Endothelial cell of umbilical vein (primary cell): Measurements from ENCODE around the gene DNAH10. TPM values are rescaled to one million over a fixed set of nuclear protein-coding genes. Genes with fewer than 3 reads are reported as not detected.

ENCODE experiments used
- BruUV-seq: library from RNA; stranded (reverse); fragments of 400-500 nt; replicated peaks from 2 replicates; lab custom pipeline; 2021; lab: Mats Ljungman, UMichigan
- CTCF ChIA-PET: fragments of 300-600, 350-600 bp; sonication (Branson Sonifier 250); formaldehyde crosslinking; loops from one replicate; lab custom pipeline; 2021; ENCODE audit warnings: antibody characterized with exemption, inconsistent platforms; lab: Charles Lee
- POLR2A ChIA-PET: fragments of 300-600, 350-600 bp; sonication (Branson Sonifier 250); formaldehyde crosslinking; loops from one replicate; lab custom pipeline; 2021; ENCODE audit warnings: antibody characterized with exemption, inconsistent platforms; lab: Charles Lee
- DNase-seq: peaks from one replicate; pipeline ENCODE4 v3.0.0-alpha.2; 2011; ENCODE audit warnings: low read depth, low spot score
- FAIRE-seq: peaks from 2 replicates; lab custom pipeline; 2011; peaks lifted over from hg19 to GRCh38; lab: Jason Lieb, UNC
- H2AFZ ChIP-seq: 2 replicates; pipeline ENCODE4 v1.6.0; 2012; ENCODE audit warnings: low read depth, low read length, control low read depth, inconsistent platforms
- H3K27ac ChIP-seq: 2 replicates; pipeline ENCODE4 v1.5.1; 2011; ENCODE audit warnings: low read depth, mild to moderate bottlenecking, control low read depth, low read length, moderate library complexity; ENCODE audit not compliant: insufficient read depth
- H3K27me3 ChIP-seq, 2 experiments: 2 replicates each; pipeline versions ENCODE4 v1.6.0 to v1.6.1; 2011; ENCODE audit warnings: low read length in 2 of 2, mixed read lengths in 1 of 2; ENCODE audit not compliant: control insufficient read depth in 2 of 2, insufficient read depth in 2 of 2
- H3K36me3 ChIP-seq, 2 experiments: 2 replicates in 1 of 2; 3 replicates in 1 of 2; pipeline ENCODE4 v1.5.1; 2011; ENCODE audit warnings: low read length in 2 of 2, mild to moderate bottlenecking in 1 of 2, moderate library complexity in 1 of 2; ENCODE audit not compliant: control insufficient read depth in 2 of 2, insufficient read depth in 2 of 2; ENCODE audit errors: extremely low read depth in 1 of 2
- H3K4me1 ChIP-seq: 3 replicates; pipeline ENCODE4 v1.5.1; 2011; ENCODE audit warnings: mild to moderate bottlenecking, low read length; ENCODE audit not compliant: control insufficient read depth, insufficient read depth; ENCODE audit errors: extremely low read depth
- H3K4me2 ChIP-seq: 2 replicates; pipeline ENCODE4 v1.6.1; 2011; ENCODE audit warnings: low read length, control low read depth, mixed read lengths; ENCODE audit not compliant: insufficient read depth
- H3K4me3 ChIP-seq, 3 experiments: fragments of 200-600 bp in 1 of 3; sonication (generic), shearing (Covaris generic) in 1 of 3; replicated peaks in 1 of 3; 2 replicates each; pipeline ENCODE4 v1.5.1; 2011 to 2016; ENCODE audit warnings: control low read depth in 3 of 3, low read length in 3 of 3, mild to moderate bottlenecking in 2 of 3, inconsistent platforms in 1 of 3, low read depth in 1 of 3, moderate library complexity in 1 of 3; ENCODE audit not compliant: insufficient read depth in 1 of 3
- H3K79me2 ChIP-seq: 2 replicates; pipeline ENCODE4 v1.6.0; 2012; ENCODE audit warnings: low read length, inconsistent platforms; ENCODE audit not compliant: control insufficient read depth, insufficient read depth
- H3K9ac ChIP-seq: replicated peaks from 2 replicates; pipeline ENCODE3; 2011; ENCODE audit warnings: low read length, control low read depth; ENCODE audit not compliant: insufficient read depth; ENCODE audit errors: extremely low read depth
- H3K9me1 ChIP-seq: replicated peaks from 3 replicates; pipeline ENCODE4 v1.6.0; 2011; ENCODE audit warnings: mild to moderate bottlenecking, low read length; ENCODE audit not compliant: control insufficient read depth, insufficient read depth; ENCODE audit errors: extremely low read depth
- H3K9me3 ChIP-seq: replicated peaks from 2 replicates; pipeline ENCODE4 v1.5.1; 2012; ENCODE audit warnings: low read length, inconsistent platforms; ENCODE audit not compliant: control insufficient read depth, insufficient read depth
- H4K20me1 ChIP-seq: replicated peaks from 2 replicates; pipeline ENCODE3; 2011; ENCODE audit warnings: mild to moderate bottlenecking, low read length; ENCODE audit not compliant: control insufficient read depth, insufficient read depth; ENCODE audit errors: extremely low read depth
- CTCF ChIP-seq, 2 donors: IDR thresholded peaks; 1 replicate in 1 of 2; 2 replicates in 1 of 2; pipeline ENCODE4 v1.5.1; 2011; ENCODE audit warnings: low read length in 2 of 2, mild to moderate bottlenecking in 2 of 2, moderate library complexity in 2 of 2, control low read depth in 1 of 2, inconsistent platforms in 1 of 2, low read depth in 1 of 2; ENCODE audit not compliant: insufficient read depth in 1 of 2; ENCODE audit errors: extremely low read depth in 1 of 2
- EZH2 ChIP-seq: IDR thresholded peaks from 2 replicates; pipeline ENCODE4 v1.6.1; 2012; ENCODE audit warnings: borderline replicate concordance, low read depth, mild to moderate bottlenecking, moderate library complexity, low read length, inconsistent platforms; ENCODE audit not compliant: severe bottlenecking
- FOS ChIP-seq: IDR thresholded peaks from 2 replicates; pipeline ENCODE4 v1.6.1; 2011; ENCODE audit warnings: mild to moderate bottlenecking, low read length, moderate library complexity, borderline replicate concordance; ENCODE audit not compliant: insufficient read depth
- GATA2 ChIP-seq: IDR thresholded peaks from 2 replicates; pipeline ENCODE4 v1.7.0; 2011; ENCODE audit warnings: low read depth, mild to moderate bottlenecking, moderate library complexity, mixed read lengths, low read length; ENCODE audit not compliant: insufficient read length, insufficient read depth
- JUN ChIP-seq: IDR thresholded peaks from 2 replicates; pipeline ENCODE4 v1.6.1; 2011; ENCODE audit warnings: borderline replicate concordance, low read depth; ENCODE audit not compliant: insufficient read length, insufficient read depth
- MAX ChIP-seq: IDR thresholded peaks from 2 replicates; pipeline ENCODE4 v1.6.1; 2011; ENCODE audit not compliant: insufficient read depth, insufficient read length
- MYC ChIP-seq: IDR thresholded peaks from one replicate; pipeline ENCODE4 v1.6.1; 2011; ENCODE audit warnings: mild to moderate bottlenecking, low read depth, low read length
- POLR2A ChIP-seq: IDR thresholded peaks from 2 replicates; pipeline ENCODE4 v1.6.1; 2012; ENCODE audit warnings: low read depth, mild to moderate bottlenecking, control low read depth, low read length
- POLR2AphosphoS5 ChIP-seq: IDR thresholded peaks from 2 replicates; pipeline ENCODE4 v1.6.1; 2012; ENCODE audit warnings: low read depth, mild to moderate bottlenecking, control low read depth, low read length, moderate library complexity; ENCODE audit not compliant: insufficient read depth
- dilution Hi-C: fragments of 300-500 bp; cut with MboI; formaldehyde crosslinking; loops from one replicate; pipeline ENCODE4 v1.15.0; 2019; ENCODE audit warnings: low sequenced_read_pairs; ENCODE audit not compliant: extremely low pct_ligation_motif_present
- intact Hi-C: fragments of 100-400 bp; cut with micrococcal nuclease; formaldehyde crosslinking; loops from one replicate; pipeline ENCODE4 v1.10.0; 2022
- polyA plus RNA-seq, 4 experiments: library from polyadenylated mRNA; depleted of rRNA in 3 of 4; stranded (reverse) in 3 of 4; unstranded in 1 of 4; fragments of >200 nt; gene quantifications; 2 replicates each; pipeline versions ENCODE4 v1.2.1 to v1.2.3, GENCODE V29; 2011 to 2012; ENCODE audit warnings: missing spikeins in 1 of 4
- total RNA-seq: library from RNA; stranded (reverse); gene quantifications from 2 replicates; pipeline ENCODE4 v1.2.3, GENCODE V29; 2021

The DNAH10 gene
- total and polyA plus RNA-seq, 2 donors (not counting 3 experiments of a cell fraction or from before 2014, with no cell fraction given) = 0.04 to 0.31 TPM

- TF ChIP-seq CTCF (IDR thresholded peaks at IDR 0.05; ENCODE audit: extremely low read depth in 1 of 2, insufficient read depth in 1 of 2, low read depth in 1 of 2, low read length in 2 of 2) (no peak), FOS (no peak), POLR2A (no peak), POLR2AphosphoS5 (no peak), GATA2 (no peak), EZH2 (no peak), MAX (no peak), JUN (no peak), MYC (no peak)
- no peak overlapping the region for H3K4me2 ChIP-seq
- no peaks in the 10 kb centered on the region for H3K9me1 ChIP-seq
- DNase-seq (no peak), FAIRE-seq (no peak)
- no peak overlapping the region for H3K9ac ChIP-seq
- no peaks in the 10 kb centered on the region for H3K27me3 ChIP-seq
- no peak overlapping the region for H3K4me3 ChIP-seq
- H3K27ac ChIP-seq = no peak overlapping the region
- POLR2A ChIA-PET = no interaction called here
- H4K20me1 ChIP-seq = no peaks in the 10 kb centered on the region
- dilution Hi-C loops (no loop called here), intact Hi-C loops (no loop called here)
- no TSS peak for BruUV-seq
- CTCF ChIA-PET = interaction anchor here (0.8 to 1.6 kb wide), 3 partner anchors 8 to 36 kb away, joined by 3 to 5 read pairs (median 4); no protein-coding TSS in a partner anchor
- H3K4me1 ChIP-seq = peaks cover 12% of the 10 kb centered on the region
- H3K36me3 ChIP-seq = peaks cover 2 to 7% of the 10 kb centered on the region in 2 experiments
- H3K9me3 ChIP-seq = no peaks in the 10 kb centered on the region
- no peak overlapping the region for H2AFZ ChIP-seq
- no peaks in the 10 kb centered on the region for H3K79me2 ChIP-seq
These were observed 178.9 kb downstream of the DNAH10 start for GRCh38 chr12:123941000-123941399.
